Natural killer cell (primary cell): ENCODE measurements around the gene KIZ. TPM values are rescaled to one million over a fixed set of nuclear protein-coding genes. Genes with fewer than 3 reads are reported as not detected.

Source experiments
- ATAC-seq, 3 donors: fragments of 150-1000 bp in 2 of 3; fragments of 200-7000 bp in 1 of 3; cut with Tn5 transposase; 1 replicate in 1 of 3; 2 replicates in 2 of 3; pipeline ENCODE4 v1.10.0; 2021; ENCODE audit warnings: mild to moderate bottlenecking in 2 of 3, moderate library complexity in 2 of 3
- DNase-seq, 2 donors: peaks; one replicate each; pipeline versions ENCODE4 v3.0.0 to v3.0.0-alpha.2; 2013 to 2021; ENCODE audit warnings: mixed read lengths in 1 of 2
- H3K27ac ChIP-seq: one replicate; pipeline ENCODE4 v1.5.1; 2013; ENCODE audit warnings: mild to moderate bottlenecking, low read length
- H3K27me3 ChIP-seq: one replicate; pipeline ENCODE4 v1.6.1; 2013; ENCODE audit warnings: low read length; ENCODE audit not compliant: control insufficient read depth, insufficient read depth
- H3K36me3 ChIP-seq: one replicate; pipeline ENCODE4 v1.6.1; 2013; ENCODE audit warnings: low read length; ENCODE audit not compliant: control insufficient read depth, insufficient read depth
- H3K4me1 ChIP-seq: one replicate; pipeline ENCODE4 v1.6.1; 2013; ENCODE audit warnings: low read length; ENCODE audit not compliant: control insufficient read depth, insufficient read depth
- H3K4me3 ChIP-seq: one replicate; pipeline ENCODE4 v1.5.1; 2013; ENCODE audit warnings: low read length
- H3K9me3 ChIP-seq: one replicate; pipeline ENCODE4 v1.6.1; 2013; ENCODE audit warnings: low read length; ENCODE audit not compliant: control insufficient read depth, insufficient read depth
- H3K27ac Mint-ChIP-seq, 2 donors: one replicate each; pipeline ENCODE4 v1.8.0; 2022; ENCODE audit warnings: mild to moderate bottlenecking in 2 of 2, mixed read lengths in 2 of 2, moderate library complexity in 1 of 2
- H3K27me3 Mint-ChIP-seq, 2 donors: one replicate each; pipeline ENCODE4 v1.8.0; 2022; ENCODE audit warnings: low read depth in 2 of 2, mixed read lengths in 2 of 2
- H3K36me3 Mint-ChIP-seq: one replicate; pipeline ENCODE4 v1.8.0; 2022; ENCODE audit warnings: mixed read lengths
- H3K4me1 Mint-ChIP-seq, 2 donors: one replicate each; pipeline ENCODE4 v1.8.0; 2022; ENCODE audit warnings: mixed read lengths in 2 of 2
- H3K4me3 Mint-ChIP-seq: one replicate; pipeline ENCODE4 v1.8.0; 2022; ENCODE audit warnings: mild to moderate bottlenecking, moderate library complexity, mixed read lengths
- H3K9me3 Mint-ChIP-seq, 2 donors: one replicate each; pipeline ENCODE4 v1.8.0; 2022; ENCODE audit warnings: mixed read lengths in 2 of 2
- WGBS: methylation state at CpG from one replicate; pipeline ENCODE4 v1.1.7; 2013; ENCODE audit warnings: missing lambda C conversion rate; ENCODE audit not compliant: insufficient coverage; 5-methylcytosine and 5-hydroxymethylcytosine counted together
- intact Hi-C: fragments of 100-400 bp; cut with micrococcal nuclease; formaldehyde crosslinking; loops from one replicate; pipeline ENCODE4 v1.14.2; 2022
- total RNA-seq, 4 donors: library from RNA; stranded (reverse); fragments of 120-200 nt in 1 of 4; gene quantifications; one replicate each; pipeline versions ENCODE4 v1.2.3 to v1.2.4, GENCODE V29; 2013 to 2022
- TF ChIP-seq, protein P1 (sequence below): fragments of 200-600 bp; IDR thresholded peaks from one replicate; pipeline ENCODE4 v1.8.0; 2022; ENCODE audit warnings: antibody characterized with exemption

KIZ gene
- total RNA-seq, 3 donors from 2014 or later (not counting 1 experiment from before 2014, with no cell fraction given) = 32.9 to 38.2 (median 35.3) TPM

DNA sequence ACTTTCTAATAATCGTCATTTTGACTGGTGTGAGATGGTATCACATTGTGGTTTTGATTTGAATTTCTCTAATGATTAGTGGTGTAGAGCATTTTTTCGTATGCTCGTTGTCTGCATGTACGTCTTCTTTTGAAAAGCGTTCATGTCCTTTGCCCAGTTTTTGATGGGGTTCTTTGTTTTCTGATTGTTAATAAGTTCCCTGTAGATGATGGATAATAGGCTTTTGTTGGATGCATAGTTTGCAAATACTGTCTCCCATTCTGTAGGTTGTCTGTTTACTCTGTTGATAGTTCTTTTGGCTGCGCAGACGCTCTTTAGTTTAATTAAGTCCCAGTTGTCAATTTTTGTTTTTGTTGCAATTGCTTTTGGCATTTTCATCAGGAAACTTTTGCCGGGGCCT, 144.9 kb downstream of the KIZ start:
- Histone ChIP-seq H3K4me3 (no peak overlapping the region), H3K9me3 (no peaks in the 10 kb centered on the region), H3K27ac (no peak overlapping the region), H3K36me3 (no peaks in the 10 kb centered on the region), H3K4me1 (no peaks in the 10 kb centered on the region), H3K27me3 (no peaks in the 10 kb centered on the region)
- H3K27ac Mint-ChIP-seq = no peak overlapping the region
- 95% methylated on average over 8 of the region's 8 CpGs for WGBS
- H3K27me3 Mint-ChIP-seq = peaks cover 17 to 27% of the 10 kb centered on the region in 2 donors
- ATAC-seq (no peak), DNase-seq (no peak)
- H3K9me3 Mint-ChIP-seq = no peaks in the 10 kb centered on the region
- TF ChIP-seq, protein P1, sequence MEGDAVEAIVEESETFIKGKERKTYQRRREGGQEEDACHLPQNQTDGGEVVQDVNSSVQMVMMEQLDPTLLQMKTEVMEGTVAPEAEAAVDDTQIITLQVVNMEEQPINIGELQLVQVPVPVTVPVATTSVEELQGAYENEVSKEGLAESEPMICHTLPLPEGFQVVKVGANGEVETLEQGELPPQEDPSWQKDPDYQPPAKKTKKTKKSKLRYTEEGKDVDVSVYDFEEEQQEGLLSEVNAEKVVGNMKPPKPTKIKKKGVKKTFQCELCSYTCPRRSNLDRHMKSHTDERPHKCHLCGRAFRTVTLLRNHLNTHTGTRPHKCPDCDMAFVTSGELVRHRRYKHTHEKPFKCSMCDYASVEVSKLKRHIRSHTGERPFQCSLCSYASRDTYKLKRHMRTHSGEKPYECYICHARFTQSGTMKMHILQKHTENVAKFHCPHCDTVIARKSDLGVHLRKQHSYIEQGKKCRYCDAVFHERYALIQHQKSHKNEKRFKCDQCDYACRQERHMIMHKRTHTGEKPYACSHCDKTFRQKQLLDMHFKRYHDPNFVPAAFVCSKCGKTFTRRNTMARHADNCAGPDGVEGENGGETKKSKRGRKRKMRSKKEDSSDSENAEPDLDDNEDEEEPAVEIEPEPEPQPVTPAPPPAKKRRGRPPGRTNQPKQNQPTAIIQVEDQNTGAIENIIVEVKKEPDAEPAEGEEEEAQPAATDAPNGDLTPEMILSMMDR = no peak
- H3K4me3 Mint-ChIP-seq = no peak overlapping the region
- intact Hi-C loops = no loop called here
- H3K36me3 Mint-ChIP-seq = no peaks in the 10 kb centered on the region
- H3K4me1 Mint-ChIP-seq = no peaks in the 10 kb centered on the region

DNA sequence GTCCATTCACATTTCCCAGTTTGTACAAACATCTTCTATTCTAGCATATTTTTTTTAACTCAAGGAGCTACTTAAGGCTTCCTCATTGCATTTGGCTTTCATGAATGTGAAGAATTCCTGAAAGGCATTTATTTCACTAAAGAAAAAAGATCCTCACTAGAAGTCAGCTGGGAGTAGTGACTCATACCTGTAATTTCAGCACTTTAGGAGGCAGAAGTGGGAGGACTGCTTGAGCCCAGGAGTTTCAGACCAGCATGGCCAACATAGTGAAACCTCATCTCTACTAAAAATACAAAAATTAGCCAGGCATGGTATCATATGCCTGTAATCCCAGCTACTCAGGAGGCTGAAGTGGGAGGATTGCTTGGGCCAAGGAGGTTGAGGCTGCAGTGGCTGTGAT, 146.4 kb downstream of the KIZ start:
- ATAC-seq = no peak
- Histone ChIP-seq H3K36me3 (no peaks in the 10 kb centered on the region), H3K27me3 (no peaks in the 10 kb centered on the region), H3K4me1 (no peaks in the 10 kb centered on the region), H3K4me3 (no peak overlapping the region), H3K27ac (no peak overlapping the region), H3K9me3 (no peaks in the 10 kb centered on the region)
- H3K9me3 Mint-ChIP-seq = no peaks in the 10 kb centered on the region
- H3K4me3 Mint-ChIP-seq = no peak overlapping the region
- TF ChIP-seq, protein P1 = no peak
- DNase-seq = no peak
- H3K27me3 Mint-ChIP-seq = peaks cover 20 to 27% of the 10 kb centered on the region in 2 donors
- no peaks in the 10 kb centered on the region for H3K4me1 Mint-ChIP-seq
- intact Hi-C loops = no loop called here
- no peak overlapping the region for H3K27ac Mint-ChIP-seq
- no peaks in the 10 kb centered on the region for H3K36me3 Mint-ChIP-seq

DNA sequence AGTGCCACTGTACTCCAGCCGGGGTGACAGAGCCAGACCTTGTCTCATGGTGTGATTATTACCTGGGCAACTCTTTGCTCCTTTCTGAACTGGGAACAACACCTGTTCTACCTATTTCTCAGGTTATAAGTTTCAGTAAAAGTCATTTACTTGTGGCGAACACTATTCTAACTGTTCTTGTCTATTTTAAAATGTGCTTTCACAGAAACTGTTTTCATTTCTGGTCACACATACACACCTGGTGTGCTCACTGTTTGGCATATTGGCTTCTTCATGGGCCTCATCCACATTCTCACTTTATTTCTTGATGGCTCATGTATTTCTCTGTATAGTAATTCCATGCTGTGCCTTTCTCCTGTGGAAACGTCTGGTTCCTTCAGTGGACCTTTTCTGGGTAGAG, 146.8 kb downstream of the KIZ start:
- H3K27ac Mint-ChIP-seq = no peak overlapping the region
- H3K27ac ChIP-seq = no peak overlapping the region
- ATAC-seq (no peak), DNase-seq (no peak)
- no peaks in the 10 kb centered on the region for H3K36me3 Mint-ChIP-seq
- 88% methylated on average over 3 of the region's 3 CpGs for WGBS
- no peaks in the 10 kb centered on the region for H3K9me3 Mint-ChIP-seq
- no peaks in the 10 kb centered on the region for H3K27me3 ChIP-seq
- intact Hi-C loops = no loop called here
- H3K9me3 ChIP-seq = no peaks in the 10 kb centered on the region
- no peaks in the 10 kb centered on the region for H3K36me3 ChIP-seq
- TF ChIP-seq, protein P1 = no peak
- H3K4me3 Mint-ChIP-seq = no peak overlapping the region
- peaks cover 20 to 27% of the 10 kb centered on the region in 2 donors for H3K27me3 Mint-ChIP-seq
- H3K4me3 ChIP-seq = no peak overlapping the region
- no peaks in the 10 kb centered on the region for H3K4me1 Mint-ChIP-seq
- no peaks in the 10 kb centered on the region for H3K4me1 ChIP-seq

DNA sequence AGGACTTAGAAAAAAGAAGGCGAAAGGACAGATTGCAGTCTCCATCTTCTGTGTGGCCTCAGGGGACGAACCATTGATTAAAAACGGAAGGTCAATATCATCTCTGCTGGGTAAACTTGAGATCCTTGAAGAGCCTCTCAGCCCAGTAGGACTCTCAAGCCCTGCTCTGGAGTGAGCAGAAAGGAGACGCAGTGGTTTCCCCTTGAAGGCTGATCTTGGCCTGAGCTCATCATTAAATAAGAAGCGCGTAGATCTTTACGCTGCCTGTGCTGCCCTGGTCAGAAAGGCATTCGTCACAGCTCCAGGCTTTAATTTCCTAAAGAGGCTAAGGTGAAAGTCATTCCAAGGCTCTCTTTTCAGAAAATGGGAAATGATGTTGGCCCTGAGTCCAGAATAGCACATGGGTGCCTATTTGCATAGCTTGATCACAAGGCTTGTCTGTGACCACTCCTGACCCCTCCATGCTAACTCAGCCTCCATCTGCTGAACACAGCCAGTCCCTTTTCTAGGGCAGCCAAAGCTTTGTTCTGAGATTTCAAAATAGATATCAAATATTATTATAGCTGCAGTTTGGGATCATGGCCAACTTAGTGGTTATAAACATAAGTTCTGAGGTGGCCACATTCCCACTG, 148.0 kb downstream of the KIZ start:
- Histone ChIP-seq H3K27ac (no peak overlapping the region), H3K4me3 (no peak overlapping the region), H3K36me3 (no peaks in the 10 kb centered on the region), H3K9me3 (no peaks in the 10 kb centered on the region), H3K4me1 (no peaks in the 10 kb centered on the region), H3K27me3 (no peaks in the 10 kb centered on the region)
- Mint-ChIP-seq H3K36me3 (no peaks in the 10 kb centered on the region), H3K4me1 (no peaks in the 10 kb centered on the region), H3K27ac (no peak overlapping the region), H3K4me3 (no peak overlapping the region), H3K9me3 (no peaks in the 10 kb centered on the region), H3K27me3 (peaks cover 20 to 28% of the 10 kb centered on the region in 2 donors)
- WGBS = 92% methylated on average over 8 of the region's 8 CpGs
- TF ChIP-seq, protein P1 = no peak
- DNase-seq (no peak), ATAC-seq (no peak)
- intact Hi-C loops = no loop called here
